Bronchial epithelial cell (primary cell): Measurements from ENCODE around the gene LDLRAD4. TPM values are rescaled to one million over a fixed set of nuclear protein-coding genes. Genes with fewer than 3 reads are reported as not detected.
"Not testable (repeated sequence)": the region's sequence is repeated elsewhere in the genome, so short reads cannot be mapped to it uniquely, and the experiment has no call there.

Experiments
- DNase-seq: peaks from one replicate; pipeline ENCODE4 v3.0.0-alpha.2; 2010; ENCODE audit warnings: low read depth
- FAIRE-seq: peaks from 2 replicates; lab custom pipeline; 2011; peaks lifted over from hg19 to GRCh38; lab: Jason Lieb, UNC
- H3K27me3 ChIP-seq: 2 replicates; pipeline ENCODE4 v1.5.1; 2011; ENCODE audit warnings: low read length; ENCODE audit not compliant: control insufficient read depth, insufficient read depth
- H3K36me3 ChIP-seq: 2 replicates; pipeline ENCODE4 v1.5.1; 2011; ENCODE audit warnings: low read length; ENCODE audit not compliant: control insufficient read depth, insufficient read depth
- H3K4me3 ChIP-seq: 2 replicates; pipeline ENCODE4 v1.5.1; 2011; ENCODE audit warnings: mild to moderate bottlenecking, low read depth, low read length, control low read depth
- CTCF ChIP-seq: IDR thresholded peaks from 2 replicates; pipeline ENCODE4 v1.5.1; 2011; ENCODE audit warnings: mild to moderate bottlenecking, moderate library complexity, low read length, control low read depth, inconsistent platforms; ENCODE audit not compliant: insufficient read depth, severe bottlenecking
- total RNA-seq: library from RNA; depleted of rRNA; stranded (reverse); fragments of >200 nt; gene quantifications from 2 replicates; pipeline ENCODE4 v1.2.1, GENCODE V29; 2014

Gene LDLRAD4
- total RNA-seq, 1 donor from 2014 or later, result not detected

- Histone ChIP-seq H3K36me3 (no peaks in the 10 kb centered on the region), H3K27me3 (no peaks in the 10 kb centered on the region), H3K4me3 (no peak overlapping the region)
- DNase-seq, result no peak
- TF ChIP-seq CTCF, result no peak
- FAIRE-seq, result no peak
These were observed 266.6 kb downstream of the LDLRAD4 start for GRCh38 chr18:13485182-13485581.

GRCh38 chr18:13485604-13486003 is 267.0 kb downstream of the LDLRAD4 start:
- Histone ChIP-seq H3K36me3 (no peaks in the 10 kb centered on the region), H3K27me3 (no peaks in the 10 kb centered on the region), H3K4me3 (no peak overlapping the region)
- FAIRE-seq, result no peak
- TF ChIP-seq CTCF, result no peak
- DNase-seq, result no peak

GRCh38 chr18:13486284-13486683 is 267.7 kb downstream of the LDLRAD4 start:
- no peaks in the 10 kb centered on the region for H3K36me3 ChIP-seq
- no peak for TF ChIP-seq CTCF
- no peak overlapping the region for H3K4me3 ChIP-seq
- FAIRE-seq (no peak), DNase-seq (no peak)
- H3K27me3 ChIP-seq, result no peaks in the 10 kb centered on the region

- no peak for TF ChIP-seq CTCF
- no peaks in the 10 kb centered on the region for H3K27me3 ChIP-seq
- H3K4me3 ChIP-seq, result no peak overlapping the region
- no peak for DNase-seq
- no peak for FAIRE-seq
- H3K36me3 ChIP-seq, result no peaks in the 10 kb centered on the region
These were observed 268.1 kb downstream of the LDLRAD4 start for GRCh38 chr18:13486686-13487085.

- H3K27me3 ChIP-seq, result no peaks in the 10 kb centered on the region
- no peak overlapping the region for H3K4me3 ChIP-seq
- FAIRE-seq (no peak), DNase-seq (no peak)
- no peak for TF ChIP-seq CTCF
- H3K36me3 ChIP-seq, result no peaks in the 10 kb centered on the region
These were observed 268.7 kb downstream of the LDLRAD4 start for GRCh38 chr18:13487237-13487636.

GRCh38 chr18:13488281-13488929 is 269.8 kb downstream of the LDLRAD4 start:
- no peaks in the 10 kb centered on the region for H3K27me3 ChIP-seq
- no peak for DNase-seq
- FAIRE-seq, result no peak

GRCh38 chr18:13489303-13489702 is 270.7 kb downstream of the LDLRAD4 start:
- DNase-seq, H3K4me3 ChIP-seq, FAIRE-seq, H3K36me3 ChIP-seq, H3K27me3 ChIP-seq: not testable (repeated sequence)

More at GRCh38 chr18:13488281-13488929, 269.8 kb downstream of the LDLRAD4 start:
- no peak for TF ChIP-seq CTCF
- no peak overlapping the region for H3K4me3 ChIP-seq
- H3K36me3 ChIP-seq, result no peaks in the 10 kb centered on the region
